K562 (cell line): ENCODE measurements around the gene CELF4. TPM values are rescaled to one million over a fixed set of nuclear protein-coding genes. Genes with fewer than 3 reads are reported as not detected.

Experiments used
- ATAC-seq: fragments of 200-7000 bp; cut with Tn5 transposase; 3 replicates; pipeline ENCODE4 v1.9.1; 2020; ENCODE audit warnings: moderate library complexity
- BruUV-seq: library from RNA; stranded (reverse); fragments of 400-500 nt; replicated peaks from 2 replicates; lab custom pipeline; 2021; lab: Mats Ljungman, UMichigan
- CTCF ChIA-PET: fragments of 300-600 bp; formaldehyde crosslinking; extraction: SDS; loops from one replicate; lab custom pipeline; 2021; ENCODE audit warnings: low intra/inter-chr PET ratio; lab: Yijun Ruan, JAX
- POLR2A ChIA-PET: fragments of 300-600, 350-650 bp; sonication (Branson Sonifier 250); formaldehyde crosslinking; extraction: SDS; loops from one replicate; lab custom pipeline; 2021; ENCODE audit warnings: antibody characterized with exemption, inconsistent platforms; lab: Yijun Ruan, JAX
- DNase-seq, 4 experiments: peaks; one replicate each; pipeline versions ENCODE4 v3.0.0 to v3.0.0-alpha.2; 2011 to 2018; ENCODE audit warnings: low spot score in 3 of 4, mixed read lengths in 3 of 4; ENCODE audit errors: extremely low read depth in 1 of 4
- FAIRE-seq: peaks from 2 replicates; lab custom pipeline; 2011; peaks lifted over from hg19 to GRCh38; lab: Jason Lieb, UNC
- H2AFZ ChIP-seq: 2 replicates; pipeline ENCODE4 v1.6.0; 2011; ENCODE audit warnings: low read depth, low read length, control low read depth, inconsistent platforms
- H3K27ac ChIP-seq: fragments of 200-600 bp; 3 replicates; pipeline ENCODE4 v1.8.0; 2011; ENCODE audit warnings: low read depth, mild to moderate bottlenecking, control low read depth, inconsistent platforms, low read length, moderate library complexity, mixed read lengths; ENCODE audit errors: extremely low read depth
- H3K27me3 ChIP-seq, 2 experiments: fragments of 300-600 bp in 1 of 2; 2 replicates in 1 of 2; 3 replicates in 1 of 2; pipeline versions ENCODE4 v1.6.0 to v1.8.0; 2011; ENCODE audit warnings: inconsistent platforms in 2 of 2, low read length in 2 of 2, mild to moderate bottlenecking in 1 of 2, mixed read lengths in 1 of 2, moderate library complexity in 1 of 2; ENCODE audit not compliant: control insufficient read depth in 2 of 2, insufficient read depth in 2 of 2
- H3K36me3 ChIP-seq: fragments of 300-600 bp; 3 replicates; pipeline ENCODE4 v1.8.0; 2011; ENCODE audit warnings: mild to moderate bottlenecking, low read length, inconsistent platforms; ENCODE audit not compliant: control insufficient read depth, insufficient read depth
- H3K4me1 ChIP-seq, 2 experiments: fragments of 200-600 bp in 1 of 2; replicated peaks in 1 of 2; 2 replicates in 1 of 2; 3 replicates in 1 of 2; pipeline versions ENCODE4 v1.5.1 to v1.8.0; 2011; ENCODE audit warnings: inconsistent platforms in 2 of 2, low read length in 2 of 2, mild to moderate bottlenecking in 1 of 2, mixed read lengths in 1 of 2, moderate library complexity in 1 of 2; ENCODE audit not compliant: control insufficient read depth in 2 of 2, insufficient read depth in 2 of 2
- H3K4me2 ChIP-seq: 2 replicates; pipeline ENCODE4 v1.6.1; 2011; ENCODE audit warnings: low read length, control low read depth, inconsistent platforms, mixed read lengths; ENCODE audit not compliant: insufficient read depth
- H3K4me3 ChIP-seq: fragments of 200-600 bp; sonication (generic), shearing (Covaris generic); 2 replicates; pipeline ENCODE4 v1.5.1; 2016; ENCODE audit warnings: control low read depth, inconsistent platforms
- H3K79me2 ChIP-seq: fragments of 200-600 bp; 3 replicates; pipeline ENCODE4 v1.8.0; 2011; ENCODE audit warnings: low read length, inconsistent platforms; ENCODE audit not compliant: control insufficient read depth, insufficient read depth
- H3K9ac ChIP-seq, 2 experiments: 2 replicates each; pipeline versions ENCODE4 v1.6.0 to v1.6.1; 2011; ENCODE audit warnings: low read depth in 2 of 2, low read length in 2 of 2, control low read depth in 1 of 2, inconsistent platforms in 1 of 2, mild to moderate bottlenecking in 1 of 2, mixed read lengths in 1 of 2; ENCODE audit not compliant: insufficient read depth in 1 of 2
- H3K9me1 ChIP-seq: one replicate; pipeline ENCODE4 v1.6.0; 2011; ENCODE audit warnings: inconsistent platforms, mild to moderate bottlenecking, low read length, moderate library complexity; ENCODE audit not compliant: control insufficient read depth, insufficient read depth
- H3K9me3 ChIP-seq: replicated peaks from 2 replicates; pipeline ENCODE4 v1.5.1; 2011; ENCODE audit warnings: low read depth, low read length, inconsistent platforms; ENCODE audit not compliant: control insufficient read depth, insufficient read depth
- H4K20me1 ChIP-seq: replicated peaks from 2 replicates; pipeline ENCODE4 v1.6.1; 2011; ENCODE audit warnings: low read length, inconsistent platforms, mixed read lengths; ENCODE audit not compliant: control insufficient read depth, insufficient read depth
- DDX20 ChIP-seq: fragments of 450-650 bp; IDR thresholded peaks from 2 replicates; pipeline ENCODE4 v1.6.1; 2016; ENCODE audit warnings: missing genetic modification characterization, low read depth, mild to moderate bottlenecking, missing compliant biosample characterization, moderate library complexity
- DIDO1 ChIP-seq: fragments of 450-650 bp; IDR thresholded peaks from 2 replicates; pipeline ENCODE4 v1.6.1; 2016; ENCODE audit warnings: low read depth, missing biosample characterization, missing genetic modification characterization
- HEY1 ChIP-seq: fragments of 250-450 bp; sonication (Bioruptor Pico); IDR thresholded peaks from 2 replicates; pipeline ENCODE4 v1.5.0; 2020; ENCODE audit warnings: mild to moderate bottlenecking, moderate library complexity, borderline replicate concordance
- KAT2B ChIP-seq: IDR thresholded peaks from one replicate; pipeline ENCODE4 v1.6.1; 2012; ENCODE audit warnings: low read depth, mild to moderate bottlenecking, control low read depth, inconsistent platforms, low read length, moderate library complexity
- KDM5B ChIP-seq: fragments of 200-600 bp; sonication (generic); IDR thresholded peaks from 2 replicates; pipeline ENCODE4 v1.6.1; 2012; ENCODE audit warnings: low read depth, mild to moderate bottlenecking, moderate library complexity, low read length, control low read depth, inconsistent platforms; ENCODE audit not compliant: insufficient replicate concordance
- PTRF ChIP-seq: fragments of 450-650 bp; IDR thresholded peaks from 2 replicates; pipeline ENCODE4 v1.6.1; 2016; ENCODE audit warnings: mild to moderate bottlenecking, missing genetic modification characterization, missing compliant biosample characterization
- SREBF2 ChIP-seq: sonication (generic); formaldehyde crosslinking; IDR thresholded peaks from 2 replicates; pipeline ENCODE4 v1.4.0; 2020; ENCODE audit warnings: mild to moderate bottlenecking, missing genetic modification reagents
- SRF ChIP-seq, 2 experiments: fragments of 250-450, 450-650 bp in 1 of 2; sonication (Bioruptor Pico) in 1 of 2; sonication (generic) in 1 of 2; formaldehyde crosslinking; IDR thresholded peaks; 2 replicates each; pipeline versions ENCODE4 v1.5.0 to v1.5.1; 2020 to 2022; ENCODE audit warnings: mild to moderate bottlenecking in 1 of 2, missing genetic modification reagents in 1 of 2
- ZNF12 ChIP-seq: sonication (generic); formaldehyde crosslinking; IDR thresholded peaks from 2 replicates; pipeline ENCODE4 v1.4.0; 2020; ENCODE audit warnings: mild to moderate bottlenecking, missing genetic modification reagents
- WGBS: fragments of 100-300 bp; shearing (Covaris generic); methylation state at CpG from one replicate; pipeline ENCODE4 v1.1.6; 2016; ENCODE audit warnings: low coverage, mixed read lengths; ENCODE audit not compliant: insufficient coverage; ENCODE audit errors: missing lambda C conversion rate; 5-methylcytosine and 5-hydroxymethylcytosine counted together
- in situ Hi-C: fragments of 300-500 bp; cut with MboI; formaldehyde crosslinking; loops from 4 replicates; pipeline ENCODE4 v1.15.0; 2018; ENCODE audit warnings: inconsistent platforms, mixed read lengths
- intact Hi-C: fragments of 100-400 bp; cut with micrococcal nuclease; formaldehyde crosslinking; loops from 2 replicates; pipeline ENCODE4 v1.14.2; 2022
- polyA plus RNA-seq, 8 experiments: library from polyadenylated mRNA; depleted of rRNA in 4 of 8; stranded (reverse) in 5 of 8; unstranded in 3 of 8; fragments of >200 nt; fragmentation: Nextera tagmentation in 2 of 8; fragmentation: Illumina TruSeq in 1 of 8; extraction: Ambion mirVana in 2 of 8; extraction: Trizol in 1 of 8; gene quantifications; 2 replicates each; pipeline versions ENCODE4 v1.2.1 to v1.2.3, GENCODE V29; 2011 to 2014; ENCODE audit warnings: inconsistent platforms in 1 of 8, missing spikeins in 1 of 8
- total RNA-seq, 7 experiments: library from RNA; depleted of rRNA in 6 of 7; stranded (reverse); fragments of >200 nt in 6 of 7; fragmentation: Illumina TruSeq in 2 of 7; extraction: Trizol in 2 of 7; gene quantifications; 2 replicates each; pipeline versions ENCODE4 v1.2.1 to v1.2.3, GENCODE V29; 2011 to 2021; ENCODE audit warnings: low replicate concordance in 1 of 7
- TF ChIP-seq, protein P1 (sequence below): fragments of 250-450 bp; sonication (Bioruptor Pico); IDR thresholded peaks from 2 replicates; pipeline ENCODE4 v1.9.0; 2021; ENCODE audit warnings: mild to moderate bottlenecking, inconsistent platforms

CELF4 gene
- total and polyA plus RNA-seq, 9 of the 15 experiments (the other 6 are each of a cell fraction or from before 2014, with no cell fraction given), result 0.04 to 0.24 (median 0.07) TPM; not detected in 3

DNA sequence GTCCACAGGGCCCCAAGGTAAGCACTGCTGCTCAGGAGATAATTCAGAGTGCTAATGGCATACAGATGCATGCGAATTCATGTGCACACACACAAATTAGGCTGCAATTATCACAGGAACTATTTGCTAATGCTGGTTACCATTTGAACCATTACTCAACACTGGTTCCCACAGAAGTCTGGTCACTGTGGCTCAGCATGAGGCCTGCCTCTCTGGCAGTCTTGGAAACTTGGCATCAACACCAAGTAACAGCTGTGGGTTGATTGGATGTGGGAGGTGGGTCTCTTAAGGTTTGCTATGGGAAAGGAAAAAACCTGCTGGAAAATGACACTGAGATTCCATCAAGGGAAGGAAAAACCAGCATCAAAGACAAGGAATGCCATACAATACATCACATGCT, 105.0 kb downstream of the CELF4 start:
- no peak for DNase-seq
- peaks cover 2% of the 10 kb centered on the region; the same call in 1 of the 2 replicates for H4K20me1 ChIP-seq
- no peak overlapping the region for H2AFZ ChIP-seq
- CTCF ChIA-PET, result no interaction called here
- no peak overlapping the region for H3K9ac ChIP-seq
- in situ Hi-C loops, result loop anchor here (10.0 kb wide), 1 partner anchor 1936 kb away; no protein-coding TSS in a partner anchor
- intact Hi-C loops, result no loop called here
- ATAC-seq, result no peak
- H3K9me1 ChIP-seq, result no peaks in the 10 kb centered on the region
- H3K27ac ChIP-seq, result no peak overlapping the region
- no peak overlapping the region for H3K4me3 ChIP-seq
- no peak overlapping the region for H3K4me2 ChIP-seq
- WGBS, result 0% methylated on average over 1 of the region's 1 CpG
- no peaks in the 10 kb centered on the region for H3K4me1 ChIP-seq
- no peaks in the 10 kb centered on the region for H3K9me3 ChIP-seq
- BruUV-seq, result no TSS peak
- H3K27me3 ChIP-seq, result no peaks in the 10 kb centered on the region
- POLR2A ChIA-PET, result no interaction called here
- no peak for FAIRE-seq
- TF ChIP-seq KAT2B (no peak), KDM5B (no peak), ZNF12 (CRISPR knock-in tag) (no peak), PTRF (tag) (no peak), SREBF2 (no peak), DIDO1 (tag) (no peak), SRF (CRISPR knock-in tag; IDR thresholded peaks at IDR 0.05) (no peak), HEY1 (CRISPR knock-in tag) (no peak), DDX20 (no peak)
- TF ChIP-seq, protein P1, sequence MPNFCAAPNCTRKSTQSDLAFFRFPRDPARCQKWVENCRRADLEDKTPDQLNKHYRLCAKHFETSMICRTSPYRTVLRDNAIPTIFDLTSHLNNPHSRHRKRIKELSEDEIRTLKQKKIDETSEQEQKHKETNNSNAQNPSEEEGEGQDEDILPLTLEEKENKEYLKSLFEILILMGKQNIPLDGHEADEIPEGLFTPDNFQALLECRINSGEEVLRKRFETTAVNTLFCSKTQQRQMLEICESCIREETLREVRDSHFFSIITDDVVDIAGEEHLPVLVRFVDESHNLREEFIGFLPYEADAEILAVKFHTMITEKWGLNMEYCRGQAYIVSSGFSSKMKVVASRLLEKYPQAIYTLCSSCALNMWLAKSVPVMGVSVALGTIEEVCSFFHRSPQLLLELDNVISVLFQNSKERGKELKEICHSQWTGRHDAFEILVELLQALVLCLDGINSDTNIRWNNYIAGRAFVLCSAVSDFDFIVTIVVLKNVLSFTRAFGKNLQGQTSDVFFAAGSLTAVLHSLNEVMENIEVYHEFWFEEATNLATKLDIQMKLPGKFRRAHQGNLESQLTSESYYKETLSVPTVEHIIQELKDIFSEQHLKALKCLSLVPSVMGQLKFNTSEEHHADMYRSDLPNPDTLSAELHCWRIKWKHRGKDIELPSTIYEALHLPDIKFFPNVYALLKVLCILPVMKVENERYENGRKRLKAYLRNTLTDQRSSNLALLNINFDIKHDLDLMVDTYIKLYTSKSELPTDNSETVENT (CRISPR knock-in tag), result no peak
- H3K79me2 ChIP-seq, result no peaks in the 10 kb centered on the region
- no peaks in the 10 kb centered on the region for H3K36me3 ChIP-seq
